A549 treated with AZD9567 at 1 μM for 4 hours (cell line): ENCODE results near the gene RCL1. TPM values are rescaled to one million over a fixed set of nuclear protein-coding genes. Genes with fewer than 3 reads are reported as not detected.

Source experiments
- total RNA-seq: library from RNA; stranded (reverse); fragments of 200-300 nt; extraction: Qiagen RNA extraction; gene quantifications from 5 replicates; pipeline ENCODE4 v1.2.3, GENCODE V29; 2022; ENCODE audit not compliant: insufficient read depth

Gene RCL1
- 44.4 to 47.7 TPM (median 46.7 TPM) in 5 replicates for total RNA-seq

GRCh38 chr9:4792572-4793458, at the start of gene RCL1:
RCL1 (plus strand) TSS chr9:4792944; CDS start chr9:4793092, 148 bp downstream.

Other genes starting within 250 kb of the RCL1 start
- 9.3 to 13.4 TPM (median 11.1 TPM) in 5 replicates for gene PLPP6, start 130.7 kb upstream of the RCL1 start, total RNA-seq
- 1.6 to 3.9 TPM (median 2.5 TPM) in 5 replicates for gene SPATA6L, start 126.5 kb upstream of the RCL1 start, total RNA-seq
- 9.1 to 15.4 TPM (median 13.6 TPM) in 5 replicates for gene CDC37L1, start 113.4 kb upstream of the RCL1 start, total RNA-seq
- 45.4 to 63.8 TPM (median 59.3 TPM) in 5 replicates for gene AK3, start 51.7 kb upstream of the RCL1 start, total RNA-seq
- gene JAK2, start 192.3 kb downstream of the RCL1 start, total RNA-seq = 1.3 to 4.1 TPM (median 3.3 TPM) in 5 replicates